A673 (cell line): ENCODE measurements around the gene RRAGC. TPM values are rescaled to one million over a fixed set of nuclear protein-coding genes. Genes with fewer than 3 reads are reported as not detected.

ENCODE experiments used
- BruUV-seq: library from RNA; stranded (reverse); fragments of 400-500 nt; replicated peaks from 2 replicates; lab custom pipeline; 2021; lab: Mats Ljungman, UMichigan
- CTCF ChIA-PET: fragments of 300-600 bp; sonication (Branson Sonifier 250); formaldehyde crosslinking; loops from one replicate; lab custom pipeline; 2022; ENCODE audit warnings: antibody characterized with exemption; lab: Charles Lee
- POLR2A ChIA-PET: fragments of 300-600 bp; sonication (Branson Sonifier 250); formaldehyde crosslinking; loops from one replicate; lab custom pipeline; 2022; ENCODE audit warnings: antibody characterized with exemption; ENCODE audit not compliant: low non-redundant PET; lab: Charles Lee
- DNase-seq: peaks from one replicate; pipeline ENCODE4 v3.0.0-alpha.2; 2015; ENCODE audit warnings: low spot score
- H3K27ac ChIP-seq: fragments of 200-600 bp; sonication (generic); 2 replicates; pipeline ENCODE4 v1.5.1; 2016; ENCODE audit warnings: mixed run types, low read depth, mild to moderate bottlenecking, mixed read lengths, antibody characterized with exemption, low read length; ENCODE audit not compliant: poor library complexity, severe bottlenecking
- H3K27me3 ChIP-seq: fragments of 200-600 bp; sonication (generic); replicated peaks from 2 replicates; pipeline ENCODE4 v1.6.1; 2017; ENCODE audit warnings: mixed run types, low read depth, mild to moderate bottlenecking, mixed read lengths, antibody characterized with exemption, low read length; ENCODE audit not compliant: insufficient read depth, poor library complexity
- H3K36me3 ChIP-seq: fragments of 200-600 bp; sonication (generic); 2 replicates; pipeline ENCODE4 v1.6.1; 2016; ENCODE audit warnings: mixed run types, mild to moderate bottlenecking, mixed read lengths, antibody characterized with exemption, low read length; ENCODE audit not compliant: insufficient read depth, poor library complexity, severe bottlenecking
- H3K4me1 ChIP-seq: fragments of 200-600 bp; sonication (generic); 2 replicates; pipeline ENCODE4 v1.6.1; 2017; ENCODE audit warnings: mixed run types, mild to moderate bottlenecking, mixed read lengths, antibody characterized with exemption, low read length; ENCODE audit not compliant: insufficient read depth, poor library complexity, severe bottlenecking
- H3K4me3 ChIP-seq: fragments of 200-600 bp; sonication (generic); 2 replicates; pipeline ENCODE4 v1.5.1; 2016; ENCODE audit warnings: low read depth, mixed run types, mild to moderate bottlenecking, mixed read lengths, low read length; ENCODE audit not compliant: poor library complexity, severe bottlenecking
- H3K9me3 ChIP-seq: fragments of 200-600 bp; sonication (generic); 2 replicates; pipeline ENCODE4 v1.6.1; 2016; ENCODE audit warnings: mixed run types, low read depth, mild to moderate bottlenecking, mixed read lengths, antibody characterized with exemption, low read length; ENCODE audit not compliant: poor library complexity, severe bottlenecking
- EZH2 ChIP-seq: fragments of 200-600 bp; sonication (generic); IDR thresholded peaks from 2 replicates; pipeline ENCODE4 v1.6.1; 2017; ENCODE audit warnings: borderline replicate concordance, low read depth, mild to moderate bottlenecking, mixed read lengths, antibody characterized with exemption, low read length; ENCODE audit not compliant: poor library complexity, severe bottlenecking
- intact Hi-C: fragments of 100-400 bp; cut with micrococcal nuclease; formaldehyde crosslinking; loops from one replicate; pipeline ENCODE4 v1.10.0; 2022; ENCODE audit not compliant: unreplicated experiment
- total RNA-seq: library from RNA; stranded (reverse); gene quantifications from 2 replicates; pipeline ENCODE4 v1.2.3, GENCODE V29; 2021
- TF ChIP-seq, protein P1 (sequence below): fragments of 300-800, 200-600 bp; sonication (generic); conservative IDR thresholded peaks from 2 replicates; pipeline ENCODE4 v1.5.1; 2017; ENCODE audit warnings: low read depth, mild to moderate bottlenecking, antibody characterized with exemption, low read length, moderate library complexity, mixed read lengths

RRAGC gene
- total RNA-seq, 1 experiment from 2014 or later, result 26.0 TPM

DNA sequence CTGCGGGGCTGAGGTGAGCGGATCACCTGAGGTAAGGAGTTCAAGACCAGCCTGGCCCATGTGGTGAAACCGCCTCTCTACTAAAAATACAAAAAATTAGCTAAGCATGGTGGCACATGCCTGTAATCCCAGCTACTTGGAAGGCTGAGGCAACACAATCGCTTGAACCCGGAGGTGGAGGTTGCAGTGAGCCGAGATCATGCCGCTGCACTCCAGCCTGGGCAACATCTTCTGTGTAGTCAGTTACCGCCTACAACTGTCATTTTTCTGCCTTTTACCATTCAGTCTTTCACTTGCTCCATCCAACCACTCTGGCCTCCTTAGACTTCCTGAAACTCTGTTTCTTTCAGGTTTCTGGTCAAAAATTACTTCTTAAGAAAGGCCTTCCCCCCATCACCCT lies 11.4 kb upstream of the RRAGC start:
- CTCF ChIA-PET, result interaction anchor here (0.7 kb wide), 1 partner anchor 15 kb away, joined by 3 read pairs; no protein-coding TSS in a partner anchor
- intact Hi-C loops, result loop anchor here (5.0 kb wide), 1 partner anchor 121 kb away; the partner anchor contains the start of gene AKIRIN1

DNA sequence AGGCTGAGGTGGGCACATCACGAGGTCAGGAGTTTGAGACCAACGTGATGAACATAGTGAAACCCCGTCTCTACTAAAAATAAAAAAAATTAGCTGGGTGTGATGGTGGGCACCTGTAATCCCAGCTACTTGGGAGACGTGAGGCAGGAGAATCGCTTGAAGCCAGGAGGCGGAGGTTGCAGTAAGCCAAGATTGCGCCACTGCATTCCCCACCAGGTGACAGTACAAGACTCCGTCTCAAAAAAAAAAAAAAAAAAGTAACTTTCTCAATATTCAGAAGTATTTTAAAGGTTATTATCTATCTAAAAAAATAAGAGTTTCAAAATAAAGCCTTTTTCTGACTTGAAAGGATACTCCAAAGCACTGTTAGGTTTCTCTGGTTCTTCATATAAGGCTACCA lies 7.6 kb upstream of the RRAGC start:
- Histone ChIP-seq H3K27ac (no peak overlapping the region), H3K4me1 (no peaks in the 10 kb centered on the region), H3K36me3 (peaks cover 9% of the 10 kb centered on the region), H3K4me3 (no peak overlapping the region), H3K27me3 (no peaks in the 10 kb centered on the region), H3K9me3 (no peaks in the 10 kb centered on the region)
- ChIA-PET CTCF (no interaction called here), POLR2A (interaction anchor here (0.6 kb wide), 2 partner anchors 17 to 835 kb away, joined by 4 to 5 read pairs; no protein-coding TSS in a partner anchor)
- intact Hi-C loops, result no loop called here
- TF ChIP-seq, protein P1, sequence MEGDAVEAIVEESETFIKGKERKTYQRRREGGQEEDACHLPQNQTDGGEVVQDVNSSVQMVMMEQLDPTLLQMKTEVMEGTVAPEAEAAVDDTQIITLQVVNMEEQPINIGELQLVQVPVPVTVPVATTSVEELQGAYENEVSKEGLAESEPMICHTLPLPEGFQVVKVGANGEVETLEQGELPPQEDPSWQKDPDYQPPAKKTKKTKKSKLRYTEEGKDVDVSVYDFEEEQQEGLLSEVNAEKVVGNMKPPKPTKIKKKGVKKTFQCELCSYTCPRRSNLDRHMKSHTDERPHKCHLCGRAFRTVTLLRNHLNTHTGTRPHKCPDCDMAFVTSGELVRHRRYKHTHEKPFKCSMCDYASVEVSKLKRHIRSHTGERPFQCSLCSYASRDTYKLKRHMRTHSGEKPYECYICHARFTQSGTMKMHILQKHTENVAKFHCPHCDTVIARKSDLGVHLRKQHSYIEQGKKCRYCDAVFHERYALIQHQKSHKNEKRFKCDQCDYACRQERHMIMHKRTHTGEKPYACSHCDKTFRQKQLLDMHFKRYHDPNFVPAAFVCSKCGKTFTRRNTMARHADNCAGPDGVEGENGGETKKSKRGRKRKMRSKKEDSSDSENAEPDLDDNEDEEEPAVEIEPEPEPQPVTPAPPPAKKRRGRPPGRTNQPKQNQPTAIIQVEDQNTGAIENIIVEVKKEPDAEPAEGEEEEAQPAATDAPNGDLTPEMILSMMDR, result no peak
- no peak for TF ChIP-seq EZH2
- DNase-seq, result no peak
- BruUV-seq, result no TSS peak

More for the DNA sequence above, 11.4 kb upstream of the RRAGC start:
- TF ChIP-seq, protein P1, result no peak
- no peak for TF ChIP-seq EZH2
- Histone ChIP-seq H3K36me3 (peaks cover 5% of the 10 kb centered on the region), H3K27me3 (no peaks in the 10 kb centered on the region), H3K27ac (no peak overlapping the region), H3K4me1 (peaks cover 4% of the 10 kb centered on the region), H3K4me3 (no peak overlapping the region), H3K9me3 (no peaks in the 10 kb centered on the region)
- POLR2A ChIA-PET, result interaction anchor here (0.7 kb wide), 1 partner anchor 1214 kb away, joined by 13 read pairs; no protein-coding TSS in a partner anchor
- DNase-seq, result no peak
- no TSS peak for BruUV-seq

DNA sequence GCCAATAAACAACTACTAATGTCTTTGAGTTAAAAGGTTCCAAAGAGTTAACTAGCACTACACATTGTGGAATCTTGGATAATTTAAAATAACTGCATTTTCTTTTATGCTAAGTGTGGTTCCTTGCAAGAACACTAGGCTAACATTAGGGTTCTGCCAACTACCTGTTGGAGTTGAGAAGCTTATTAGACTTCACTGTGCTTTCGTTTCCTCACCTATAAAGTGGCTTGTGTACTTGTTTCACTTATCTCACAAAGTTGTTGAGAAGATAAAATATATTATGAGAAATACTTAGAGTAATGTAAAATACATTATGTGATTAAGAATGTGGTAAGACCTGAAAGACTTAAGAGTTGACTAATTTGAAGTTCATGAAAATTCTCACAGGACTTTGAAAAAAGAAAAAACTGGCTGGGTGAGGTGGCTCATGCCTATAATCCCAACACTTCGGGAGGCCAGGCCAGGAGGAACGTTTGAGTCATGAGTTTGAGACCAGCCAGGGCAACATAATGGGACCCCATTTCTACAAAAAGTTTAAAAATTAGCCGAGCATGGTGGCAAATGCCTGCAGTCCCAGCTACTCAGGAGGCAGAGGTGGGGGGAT lies 5.6 kb upstream of the RRAGC start:
- intact Hi-C loops, result no loop called here
- DNase-seq, result no peak
- Histone ChIP-seq H3K9me3 (no peaks in the 10 kb centered on the region), H3K27me3 (no peaks in the 10 kb centered on the region), H3K27ac (no peak overlapping the region), H3K4me1 (peaks cover 6% of the 10 kb centered on the region), H3K4me3 (no peak overlapping the region), H3K36me3 (peaks cover 9% of the 10 kb centered on the region)
- BruUV-seq, result no TSS peak
- ChIA-PET POLR2A (no interaction called here), CTCF (interaction anchor here (0.5 kb wide), 1 partner anchor 171 kb away, joined by 7 read pairs; no protein-coding TSS in a partner anchor)
- TF ChIP-seq, protein P1, result no peak
- no peak for TF ChIP-seq EZH2
